Astrocyte of the cerebellum (primary cell): ENCODE data around the gene MCFD2.

Experiments used
- DNase-seq: peaks from one replicate; pipeline ENCODE4 v3.0.0-alpha.2; 2011; ENCODE audit warnings: low read depth
- H3K4me3 ChIP-seq: 2 replicates; pipeline ENCODE4 v1.5.1; 2011; ENCODE audit warnings: mild to moderate bottlenecking, low read depth, low read length, moderate library complexity
- in situ Hi-C: cut with HindIII; loops from 2 replicates; pipeline ENCODE4 v1.10.0; 2017; ENCODE audit warnings: low sequenced_read_pairs
- TF ChIP-seq, protein P1 (sequence below): IDR thresholded peaks from 2 replicates; pipeline ENCODE4 v1.5.1; 2012; ENCODE audit warnings: low read length, low read depth, moderate library complexity, mild to moderate bottlenecking; ENCODE audit errors: missing control alignments

MCFD2 gene

DNA sequence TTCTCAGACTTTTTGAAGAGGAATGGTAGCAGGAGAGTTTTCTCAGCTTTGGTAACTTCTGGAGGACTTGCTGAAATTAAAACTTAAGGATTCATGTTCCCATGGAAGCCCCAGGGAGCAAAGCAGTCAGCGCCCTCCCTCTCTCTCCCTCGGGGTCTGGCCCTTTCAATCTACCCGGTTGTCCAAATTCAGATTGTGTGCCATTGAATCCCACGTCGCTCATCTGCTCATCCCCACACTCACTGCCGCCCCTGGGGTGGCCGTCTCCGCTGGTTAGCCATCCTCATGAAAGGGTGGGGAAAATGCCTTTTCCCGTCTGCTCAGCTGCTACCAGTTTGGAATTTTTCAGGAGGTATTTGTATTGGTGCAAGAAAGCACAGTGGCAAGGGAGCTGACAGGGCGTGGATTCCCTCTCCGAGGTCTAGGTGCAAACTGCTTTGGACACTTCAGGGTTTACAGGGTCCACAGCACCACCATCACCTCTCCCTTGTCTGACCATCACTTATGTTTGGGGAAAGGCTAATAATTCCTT lies 27.1 kb downstream of the MCFD2 start:
- TF ChIP-seq, protein P1, sequence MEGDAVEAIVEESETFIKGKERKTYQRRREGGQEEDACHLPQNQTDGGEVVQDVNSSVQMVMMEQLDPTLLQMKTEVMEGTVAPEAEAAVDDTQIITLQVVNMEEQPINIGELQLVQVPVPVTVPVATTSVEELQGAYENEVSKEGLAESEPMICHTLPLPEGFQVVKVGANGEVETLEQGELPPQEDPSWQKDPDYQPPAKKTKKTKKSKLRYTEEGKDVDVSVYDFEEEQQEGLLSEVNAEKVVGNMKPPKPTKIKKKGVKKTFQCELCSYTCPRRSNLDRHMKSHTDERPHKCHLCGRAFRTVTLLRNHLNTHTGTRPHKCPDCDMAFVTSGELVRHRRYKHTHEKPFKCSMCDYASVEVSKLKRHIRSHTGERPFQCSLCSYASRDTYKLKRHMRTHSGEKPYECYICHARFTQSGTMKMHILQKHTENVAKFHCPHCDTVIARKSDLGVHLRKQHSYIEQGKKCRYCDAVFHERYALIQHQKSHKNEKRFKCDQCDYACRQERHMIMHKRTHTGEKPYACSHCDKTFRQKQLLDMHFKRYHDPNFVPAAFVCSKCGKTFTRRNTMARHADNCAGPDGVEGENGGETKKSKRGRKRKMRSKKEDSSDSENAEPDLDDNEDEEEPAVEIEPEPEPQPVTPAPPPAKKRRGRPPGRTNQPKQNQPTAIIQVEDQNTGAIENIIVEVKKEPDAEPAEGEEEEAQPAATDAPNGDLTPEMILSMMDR = no peak
- DNase-seq = no peak
- in situ Hi-C loops = loop anchor here (5.0 kb wide), 1 partner anchor 421 kb away; no protein-coding TSS in a partner anchor
- H3K4me3 ChIP-seq = no peak overlapping the region

DNA sequence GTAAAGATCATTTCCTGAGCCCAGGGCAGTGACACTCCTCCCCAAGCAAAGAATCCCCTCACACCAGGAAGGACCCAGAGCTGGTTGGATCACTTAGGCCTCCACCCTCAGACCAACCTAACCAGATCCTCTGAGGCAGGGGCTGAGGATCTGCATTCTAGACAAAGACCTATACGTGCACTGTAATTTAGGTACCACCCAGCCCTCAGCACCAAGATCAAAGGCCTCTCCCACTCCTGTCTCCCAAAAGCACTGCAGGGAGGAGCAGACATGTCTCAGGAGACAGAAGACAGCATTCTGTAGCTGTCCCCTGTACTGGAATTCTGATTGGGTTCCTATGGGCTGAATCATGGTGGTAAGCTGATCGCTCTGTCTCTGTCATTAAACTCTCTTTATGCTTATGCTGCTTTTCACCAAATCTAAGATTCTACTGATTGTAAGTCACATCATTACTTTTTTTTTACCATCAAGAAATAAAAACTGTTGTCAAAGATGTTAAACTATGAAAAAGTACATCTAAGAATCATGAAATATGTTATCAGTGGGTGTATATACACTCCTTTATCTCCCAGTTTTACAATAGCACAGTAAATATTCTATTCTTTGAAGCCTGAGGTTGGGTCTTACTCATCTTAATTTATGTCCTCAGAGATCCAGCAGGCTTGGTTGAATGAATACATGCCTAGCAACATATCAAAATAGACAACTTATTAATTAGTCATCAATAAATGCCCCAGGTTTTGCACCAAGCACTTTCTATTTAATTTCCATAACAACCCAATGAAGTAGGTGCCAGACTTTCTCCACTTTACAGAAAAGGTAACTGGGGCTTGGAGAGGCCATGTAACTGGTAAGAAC lies 28.3 kb downstream of the MCFD2 start:
- TF ChIP-seq, protein P1 = no peak
- DNase-seq = no peak
- in situ Hi-C loops = loop anchor here (5.0 kb wide), 1 partner anchor 420 kb away; no protein-coding TSS in a partner anchor
- no peak overlapping the region for H3K4me3 ChIP-seq

DNA sequence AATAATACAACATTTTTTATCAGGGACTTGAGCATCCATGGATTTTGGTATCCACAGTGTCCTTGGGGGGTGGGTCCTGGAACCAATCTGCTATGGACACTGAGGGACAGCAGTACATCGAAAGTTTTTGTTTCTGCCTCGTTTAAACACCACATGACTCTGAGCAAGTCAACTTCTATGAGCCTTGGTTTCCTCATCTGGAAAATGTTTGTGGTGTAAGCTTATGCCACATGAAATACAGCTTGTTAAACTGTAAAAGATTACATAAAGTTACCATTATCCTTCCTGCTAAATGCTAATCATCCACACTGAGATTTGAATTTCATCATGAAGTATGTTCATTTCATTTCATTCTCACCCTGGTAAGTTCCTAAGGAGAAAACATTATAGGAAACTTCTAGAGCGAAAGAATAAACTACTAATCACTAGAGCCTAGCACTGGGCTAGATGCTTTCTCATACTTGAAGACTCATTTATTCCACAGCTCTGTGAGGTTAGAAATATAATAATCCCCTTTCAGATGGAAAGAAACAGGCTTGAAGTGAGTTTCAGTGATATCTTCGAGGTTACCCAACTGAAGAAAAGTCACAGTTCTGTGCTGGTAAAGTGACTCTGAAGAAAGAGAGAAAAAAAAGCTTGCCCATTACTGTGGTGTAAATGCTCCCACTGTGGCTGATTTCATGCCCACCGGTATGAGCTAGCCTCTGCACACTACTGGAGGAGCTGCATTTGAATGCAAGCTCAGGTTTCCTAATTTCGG lies 29.2 kb downstream of the MCFD2 start:
- no peak for DNase-seq
- in situ Hi-C loops = loop anchor here (5.0 kb wide), 1 partner anchor 419 kb away; no protein-coding TSS in a partner anchor
- TF ChIP-seq, protein P1 = no peak
- H3K4me3 ChIP-seq = no peak overlapping the region

DNA sequence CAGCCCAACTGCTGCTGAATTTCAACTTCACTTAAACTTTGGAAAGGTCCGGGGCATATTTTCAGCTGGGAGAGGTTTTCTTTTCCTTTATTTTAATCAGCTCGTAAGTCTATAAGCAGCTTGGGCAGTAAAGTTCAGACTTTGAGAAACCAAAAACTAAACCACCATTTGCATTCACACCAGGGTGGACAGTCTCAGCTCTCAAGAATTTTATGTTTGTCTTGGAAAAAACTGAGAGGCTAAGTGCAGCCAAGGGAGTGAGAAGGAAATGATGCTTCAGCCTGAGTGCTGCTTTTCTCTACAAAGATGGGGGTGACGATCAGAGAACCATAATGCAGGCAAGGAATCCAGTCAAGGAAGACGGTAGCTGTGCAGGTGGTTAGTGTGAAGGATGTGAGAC lies 30.2 kb downstream of the MCFD2 start:
- in situ Hi-C loops = loop anchor here (5.0 kb wide), 1 partner anchor 418 kb away; no protein-coding TSS in a partner anchor
- TF ChIP-seq, protein P1 = no peak

DNA sequence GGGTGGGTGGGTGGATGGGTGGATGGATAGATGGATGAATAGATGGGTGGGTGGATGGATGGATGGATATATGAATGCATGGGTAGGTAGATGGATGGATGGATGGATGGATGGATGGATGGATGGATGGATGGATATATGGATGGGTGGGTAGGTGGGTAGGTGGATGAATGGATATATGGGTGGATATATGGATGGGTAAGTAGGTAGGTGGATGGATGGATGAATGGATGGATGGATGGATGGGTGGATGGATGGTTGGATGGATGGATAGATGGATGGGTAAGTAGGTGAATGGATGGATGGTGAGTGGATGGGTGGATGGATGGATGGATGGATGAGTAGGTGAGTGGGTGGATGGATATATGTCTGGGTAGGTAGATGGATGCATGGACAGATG lies 36.1 kb downstream of the MCFD2 start:
- in situ Hi-C loops = no loop called here
- TF ChIP-seq, protein P1 = no peak
- H3K4me3 ChIP-seq = no peak overlapping the region
- DNase-seq = no peak

More for the DNA sequence above, 30.2 kb downstream of the MCFD2 start:
- no peak overlapping the region for H3K4me3 ChIP-seq
- DNase-seq = peak; percentile 83

DNA sequence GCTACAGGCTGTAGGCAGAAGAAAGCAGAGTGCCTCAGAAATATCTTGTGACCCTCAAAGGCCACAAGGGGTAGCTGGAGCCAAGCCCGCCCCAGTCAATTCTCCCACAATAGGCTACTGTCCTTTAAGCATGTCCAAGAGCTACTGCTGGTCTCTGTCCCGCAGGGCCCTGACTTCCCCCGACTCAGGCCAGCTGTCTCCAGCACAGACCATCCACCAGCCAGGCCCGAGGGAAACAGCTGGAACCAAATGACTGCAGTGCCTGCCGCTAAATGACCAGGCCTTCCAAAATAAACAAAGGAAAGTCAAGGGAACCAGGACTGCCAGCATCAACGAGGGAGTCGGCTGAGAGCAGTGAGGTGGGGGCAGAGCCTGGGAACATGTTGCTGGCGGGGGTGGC lies 36.7 kb downstream of the MCFD2 start:
- no peak for DNase-seq
- in situ Hi-C loops = no loop called here
- no peak overlapping the region for H3K4me3 ChIP-seq
- TF ChIP-seq, protein P1 = no peak
